Measurements from ENCODE around the gene GPAM. TPM values are rescaled to one million over a fixed set of nuclear protein-coding genes. Genes with fewer than 3 reads are reported as not detected.
A peak's percentile ranks its signal among the peaks of the same experiment; 100 is the strongest.

The GPAM gene
- total and polyA plus RNA-seq, 8 donors, result 1.2 to 14.0 (median 3.0) TPM

DNA sequence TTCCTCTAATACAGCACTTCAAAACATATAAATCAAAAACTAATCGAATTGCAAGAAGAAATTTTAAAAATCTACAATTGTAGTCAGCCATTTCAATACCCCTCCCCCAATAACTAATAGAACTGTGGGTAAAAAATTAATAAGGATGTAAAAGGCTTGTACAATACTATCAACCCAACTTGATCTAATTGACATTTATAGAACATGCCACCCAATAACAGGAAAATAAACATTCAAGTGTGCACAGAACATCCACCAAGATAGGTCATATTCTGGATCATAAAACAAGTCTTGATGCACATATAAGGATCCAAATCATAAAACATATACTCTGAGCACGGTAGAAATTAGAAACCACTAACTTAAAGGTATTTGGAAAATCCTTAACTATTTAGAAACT lies 4.0 kb upstream of the GPAM start:
- Histone ChIP-seq H3K36me3 (no peaks in the 10 kb centered on the region), H3K4me1 (peaks cover 0 to 24% (median 11%) of the 10 kb centered on the region in 4 donors), H3K27me3 (no peaks in the 10 kb centered on the region), H3K9me3 (no peaks in the 10 kb centered on the region), H3K27ac (no peak overlapping the region), H3K4me3 (no peak overlapping the region)
- DNase-seq, result no peak
- TF ChIP-seq POLR2A (IDR thresholded peaks at IDR 0.05) (no peak), EP300 (IDR thresholded peaks at IDR 0.05) (no peak), POLR2AphosphoS5 (IDR thresholded peaks at IDR 0.05) (no peak)
- TF ChIP-seq, protein P1, sequence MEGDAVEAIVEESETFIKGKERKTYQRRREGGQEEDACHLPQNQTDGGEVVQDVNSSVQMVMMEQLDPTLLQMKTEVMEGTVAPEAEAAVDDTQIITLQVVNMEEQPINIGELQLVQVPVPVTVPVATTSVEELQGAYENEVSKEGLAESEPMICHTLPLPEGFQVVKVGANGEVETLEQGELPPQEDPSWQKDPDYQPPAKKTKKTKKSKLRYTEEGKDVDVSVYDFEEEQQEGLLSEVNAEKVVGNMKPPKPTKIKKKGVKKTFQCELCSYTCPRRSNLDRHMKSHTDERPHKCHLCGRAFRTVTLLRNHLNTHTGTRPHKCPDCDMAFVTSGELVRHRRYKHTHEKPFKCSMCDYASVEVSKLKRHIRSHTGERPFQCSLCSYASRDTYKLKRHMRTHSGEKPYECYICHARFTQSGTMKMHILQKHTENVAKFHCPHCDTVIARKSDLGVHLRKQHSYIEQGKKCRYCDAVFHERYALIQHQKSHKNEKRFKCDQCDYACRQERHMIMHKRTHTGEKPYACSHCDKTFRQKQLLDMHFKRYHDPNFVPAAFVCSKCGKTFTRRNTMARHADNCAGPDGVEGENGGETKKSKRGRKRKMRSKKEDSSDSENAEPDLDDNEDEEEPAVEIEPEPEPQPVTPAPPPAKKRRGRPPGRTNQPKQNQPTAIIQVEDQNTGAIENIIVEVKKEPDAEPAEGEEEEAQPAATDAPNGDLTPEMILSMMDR (IDR thresholded peaks at IDR 0.05), result no peak
- WGBS, 5 donors, result 62 to 68% (median 67%) methylated on average over 2 of the region's 2 CpGs
- intact Hi-C loops (cut with DNase I; ENCODE audit: low total_unique reads), result no loop called here

DNA sequence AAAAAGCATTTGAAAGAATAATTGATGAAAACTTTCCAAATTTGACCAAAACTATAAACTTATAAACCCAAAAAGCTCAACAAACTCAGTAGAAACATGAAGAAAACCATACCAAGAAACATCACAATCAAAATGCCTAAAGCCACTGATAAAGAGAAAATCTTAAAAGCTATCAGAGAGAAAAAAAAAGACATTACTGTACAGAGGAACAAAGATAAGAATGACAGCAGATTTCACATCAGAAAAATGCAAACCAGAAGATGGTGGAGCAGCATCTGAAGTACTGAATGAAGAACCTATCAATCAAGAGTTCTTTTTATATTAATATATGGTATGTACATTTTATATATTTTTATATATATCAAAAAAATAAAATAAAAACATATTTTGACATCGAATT lies 2.4 kb upstream of the GPAM start:
- Histone ChIP-seq H3K27ac (no peak overlapping the region), H3K4me3 (no peak overlapping the region), H3K36me3 (peaks cover 0 to 7% (median 0%) of the 10 kb centered on the region in 4 donors), H3K27me3 (no peaks in the 10 kb centered on the region), H3K4me1 (peaks cover 0 to 34% (median 17%) of the 10 kb centered on the region in 4 donors), H3K9me3 (no peaks in the 10 kb centered on the region)
- 90 to 96% (median 92%) methylated on average over 1 of the region's 1 CpG for WGBS, 5 donors
- intact Hi-C loops (cut with DNase I; ENCODE audit: low total_unique reads), result no loop called here
- TF ChIP-seq EP300 (IDR thresholded peaks at IDR 0.05) (no peak), POLR2AphosphoS5 (IDR thresholded peaks at IDR 0.05) (no peak), POLR2A (IDR thresholded peaks at IDR 0.05) (no peak)
- TF ChIP-seq, protein P1 (IDR thresholded peaks at IDR 0.05), result no peak
- DNase-seq, result no peak

DNA sequence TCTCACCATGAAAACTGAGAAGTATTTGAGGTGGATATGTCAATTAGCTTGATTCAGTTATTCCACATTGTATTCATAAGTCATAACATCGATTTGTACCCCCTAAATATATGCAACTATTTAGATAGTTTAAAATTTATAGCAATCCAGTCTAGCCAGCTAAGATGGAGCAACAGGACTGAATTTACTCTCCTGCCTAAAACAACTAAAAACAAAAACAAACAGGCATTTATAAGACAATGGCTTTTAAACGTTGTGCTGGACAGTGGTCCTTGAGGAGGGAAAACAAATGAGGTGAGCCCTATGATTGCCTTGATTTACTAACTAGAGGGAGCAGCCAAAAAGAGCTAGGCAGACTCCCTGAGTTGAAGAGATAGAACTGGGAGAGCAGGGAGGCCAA lies 814 bp upstream of the GPAM start:
- intact Hi-C loops (cut with DNase I; ENCODE audit: low total_unique reads), result no loop called here
- 11 to 22% (median 17%) methylated on average over 2 of the region's 2 CpGs for WGBS, 5 donors
- H3K4me3 ChIP-seq, result peak overlapping the region; percentile 75 to 87 (median 84)
- peak overlapping the region in 4 of 5 donors; percentile 75 to 87 (median 79) for H3K27ac ChIP-seq
- peaks cover 0 to 30% (median 17%) of the 10 kb centered on the region in 4 donors for H3K4me1 ChIP-seq
- no peaks in the 10 kb centered on the region for H3K27me3 ChIP-seq
- peaks cover 0 to 23% (median 14%) of the 10 kb centered on the region in 4 donors for H3K36me3 ChIP-seq
- TF ChIP-seq POLR2AphosphoS5 (IDR thresholded peaks at IDR 0.05) (no peak), EP300 (IDR thresholded peaks at IDR 0.05) (no peak), POLR2A (IDR thresholded peaks at IDR 0.05) (no peak)
- TF ChIP-seq, protein P1 (IDR thresholded peaks at IDR 0.05), result no peak
- peak in 1 of 2 donors; percentile 6 for DNase-seq
- no peaks in the 10 kb centered on the region for H3K9me3 ChIP-seq

DNA sequence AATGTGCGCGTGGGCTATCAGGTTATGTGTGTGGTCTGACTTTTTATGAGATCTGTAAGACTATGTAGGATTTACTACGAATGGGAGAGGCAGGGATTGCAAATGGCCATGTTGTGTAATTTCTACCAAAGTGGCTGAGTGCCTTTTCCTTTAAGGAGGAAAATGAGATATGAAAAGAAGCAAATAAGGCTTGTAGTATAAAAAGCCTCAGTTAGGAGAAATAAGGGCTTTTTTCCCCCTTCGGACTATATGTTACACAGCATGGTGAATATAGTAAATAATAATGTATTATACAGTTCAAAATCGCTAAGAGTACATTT lies 447 bp upstream of the GPAM start:
- H3K4me3 ChIP-seq, result peak overlapping the region; percentile 75 to 87 (median 84)
- no peaks in the 10 kb centered on the region for H3K27me3 ChIP-seq
- TF ChIP-seq POLR2AphosphoS5 (IDR thresholded peaks at IDR 0.05), result no peak
- TF ChIP-seq, protein P1 (IDR thresholded peaks at IDR 0.05), result no peak
- TF ChIP-seq EP300 (IDR thresholded peaks at IDR 0.05), result no peak
- no peak for TF ChIP-seq POLR2A (IDR thresholded peaks at IDR 0.05)
- H3K36me3 ChIP-seq, result peaks cover 0 to 26% (median 16%) of the 10 kb centered on the region in 4 donors
- H3K4me1 ChIP-seq, result peaks cover 0 to 30% (median 17%) of the 10 kb centered on the region in 4 donors
- peak overlapping the region; percentile 75 to 90 (median 81) for H3K27ac ChIP-seq
- 4 to 7% (median 5%) methylated on average over 5 of the region's 5 CpGs for WGBS, 5 donors
- DNase-seq, result no peak
- intact Hi-C loops (cut with DNase I; ENCODE audit: low total_unique reads), result no loop called here
- H3K9me3 ChIP-seq, result no peaks in the 10 kb centered on the region
